ENCODE data around the gene NIPSNAP3A. TPM values are rescaled to one million over a fixed set of nuclear protein-coding genes. Genes with fewer than 3 reads are reported as not detected.

The NIPSNAP3A gene
- total RNA-seq, 4 donors from 2014 or later, result 22.6 to 63.2 (median 43.3) TPM

DNA sequence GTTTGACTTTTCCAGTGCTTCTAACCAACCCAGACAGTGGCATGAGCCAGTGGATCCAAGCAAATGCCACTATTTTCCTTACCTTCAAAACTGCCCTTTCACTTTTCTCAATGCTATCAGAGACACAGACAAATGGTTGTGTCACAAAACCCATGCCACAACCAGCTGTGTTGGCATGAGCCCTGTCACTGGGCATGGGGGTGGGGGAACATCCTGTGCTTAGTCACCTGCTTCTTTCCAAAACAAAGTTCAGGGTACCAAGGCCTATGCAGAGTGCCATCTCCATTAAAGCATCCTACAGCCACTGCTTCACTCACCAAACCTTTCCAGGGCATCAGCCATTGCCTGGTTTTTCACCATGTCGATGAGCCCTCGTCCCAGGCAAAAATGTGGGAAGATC lies 46.6 kb downstream of the NIPSNAP3A start:
- Histone ChIP-seq H3K36me3 (no peaks in the 10 kb centered on the region), H3K27ac (no peak overlapping the region), H3K9me3 (no peaks in the 10 kb centered on the region), H3K27me3 (no peaks in the 10 kb centered on the region), H3K4me3 (no peak overlapping the region), H3K4me1 (no peaks in the 10 kb centered on the region)
- TF ChIP-seq POLR2A (IDR thresholded peaks at IDR 0.05) (no peak), CTCF (IDR thresholded peaks at IDR 0.05) (no peak)
- DNase-seq, result no peak
- intact Hi-C loops (cut with DNase I; ENCODE audit: low total_unique reads), result no loop called here

- intact Hi-C loops (cut with DNase I; ENCODE audit: low total_unique reads), result no loop called here
- no peaks in the 10 kb centered on the region for H3K36me3 ChIP-seq
- H3K27ac ChIP-seq, result no peak overlapping the region
These were observed 47.6 kb downstream of the NIPSNAP3A start for GRCh38 chr9:104795082-104795481.

GRCh38 chr9:104795857-104796256 lies 48.4 kb downstream of the NIPSNAP3A start:
- Histone ChIP-seq H3K36me3 (no peaks in the 10 kb centered on the region), H3K4me3 (no peak overlapping the region), H3K9me3 (no peaks in the 10 kb centered on the region), H3K27ac (no peak overlapping the region), H3K27me3 (no peaks in the 10 kb centered on the region), H3K4me1 (no peaks in the 10 kb centered on the region)
- no peak for DNase-seq
- intact Hi-C loops (cut with DNase I; ENCODE audit: low total_unique reads), result no loop called here
- TF ChIP-seq CTCF (IDR thresholded peaks at IDR 0.05) (no peak), POLR2A (IDR thresholded peaks at IDR 0.05) (no peak)

More at GRCh38 chr9:104795082-104795481, 47.6 kb downstream of the NIPSNAP3A start:
- no peak for DNase-seq
- Histone ChIP-seq H3K9me3 (no peaks in the 10 kb centered on the region), H3K4me1 (no peaks in the 10 kb centered on the region), H3K27me3 (no peaks in the 10 kb centered on the region), H3K4me3 (no peak overlapping the region)
- no peak for TF ChIP-seq CTCF (IDR thresholded peaks at IDR 0.05)
- no peak for TF ChIP-seq POLR2A (IDR thresholded peaks at IDR 0.05)

- Histone ChIP-seq H3K4me1 (no peaks in the 10 kb centered on the region), H3K27me3 (no peaks in the 10 kb centered on the region), H3K36me3 (no peaks in the 10 kb centered on the region), H3K9me3 (no peaks in the 10 kb centered on the region), H3K4me3 (no peak overlapping the region), H3K27ac (no peak overlapping the region)
- intact Hi-C loops (cut with DNase I; ENCODE audit: low total_unique reads), result no loop called here
- TF ChIP-seq CTCF (IDR thresholded peaks at IDR 0.05), result no peak
- no peak for TF ChIP-seq POLR2A (IDR thresholded peaks at IDR 0.05)
- no peak for DNase-seq
These were observed 50.9 kb downstream of the NIPSNAP3A start for GRCh38 chr9:104798209-104798995.

- Histone ChIP-seq H3K4me1 (no peaks in the 10 kb centered on the region), H3K9me3 (no peaks in the 10 kb centered on the region), H3K27me3 (no peaks in the 10 kb centered on the region), H3K36me3 (no peaks in the 10 kb centered on the region), H3K27ac (no peak overlapping the region), H3K4me3 (no peak overlapping the region)
- intact Hi-C loops (cut with DNase I; ENCODE audit: low total_unique reads), result no loop called here
- DNase-seq, result no peak
- TF ChIP-seq CTCF (IDR thresholded peaks at IDR 0.05) (no peak), POLR2A (IDR thresholded peaks at IDR 0.05) (no peak)
These were observed 52.7 kb downstream of the NIPSNAP3A start for GRCh38 chr9:104800068-104800785.
